ENCODE measurements around the gene SPOCK3. TPM values are rescaled to one million over a fixed set of nuclear protein-coding genes. Genes with fewer than 3 reads are reported as not detected.

Gene SPOCK3
- total and polyA plus RNA-seq, 2 of the 13 experiments (the other 11 are each of a cell fraction or from before 2014, with no cell fraction given), result not detected

- CTCF ChIA-PET (ENCODE audit: low intra/inter-chr PET ratio, low total read pairs), result no interaction called here
Measured at GRCh38 chr4:167222099-167222498, 12.2 kb downstream of the SPOCK3 start.

GRCh38 chr4:167221084-167221483 is 13.2 kb downstream of the SPOCK3 start:
- H3K36me3 ChIP-seq (replicated peaks in 1 of 2; ENCODE audit: control insufficient read depth in 1 of 2, insufficient read depth in 2 of 2, low read length in 2 of 2), result no peaks in the 10 kb centered on the region
- WGBS (ENCODE audit: low lambda C conversion rate), result 43% methylated on average over 4 of the region's 4 CpGs
- H3K27ac ChIP-seq (ENCODE audit: extremely low read length, insufficient read depth, low read length), result no peak overlapping the region
- no peak overlapping the region for H2AFZ ChIP-seq (ENCODE audit: low read length)
- no peak overlapping the region for H3K4me3 ChIP-seq (replicated peaks in 1 of 3; ENCODE audit: insufficient read depth in 1 of 3, low read depth in 2 of 3, low read length in 3 of 3)
- no peak overlapping the region for H3K4me2 ChIP-seq (ENCODE audit: low read depth, low read length)
- in situ Hi-C loops (cut with HindIII; ENCODE audit: extremely low pct_ligation_motif_present, low pct_unique_long_range_greater_than_20kb) (no loop called here), intact Hi-C loops (cut with micrococcal nuclease; ENCODE audit: unreplicated experiment) (no loop called here)
- no peaks in the 10 kb centered on the region for H3K9me3 ChIP-seq (ENCODE audit: low read length)
- no peak for DNase-seq (ENCODE audit: low spot score)
- no peak for ATAC-seq
- H3K9ac ChIP-seq (ENCODE audit: insufficient read depth, low read depth, low read length), result no peak overlapping the region
- no peaks in the 10 kb centered on the region for H4K20me1 ChIP-seq (ENCODE audit: insufficient read depth, low read length)
- no TSS peak for BruUV-seq (replicated peaks)
- CTCF ChIA-PET (ENCODE audit: low intra/inter-chr PET ratio, low total read pairs), result no interaction called here
- H3K79me2 ChIP-seq (ENCODE audit: insufficient read depth, low read length), result no peaks in the 10 kb centered on the region
- H3K27me3 ChIP-seq (ENCODE audit: control insufficient read depth in 1 of 2, insufficient read depth in 2 of 2, low read length in 2 of 2), result no peaks in the 10 kb centered on the region
- no peak for TF ChIP-seq ZBTB2 (CRISPR knock-in tag; IDR thresholded peaks at IDR 0.05; ENCODE audit: low read depth)
- no peak for TF ChIP-seq ZNF589 (CRISPR knock-in tag; conservative IDR thresholded peaks at IDR 0.05)
- TF ChIP-seq ZNF883 (CRISPR knock-in tag; IDR thresholded peaks at IDR 0.05; ENCODE audit: not compliant biosample characterization), result no peak
- no peak for TF ChIP-seq MEIS2 (CRISPR knock-in tag; IDR thresholded peaks at IDR 0.05)
- TF ChIP-seq GRHL1 (CRISPR knock-in tag; conservative IDR thresholded peaks at IDR 0.05), result no peak
- TF ChIP-seq ZNF605 (CRISPR knock-in tag; IDR thresholded peaks at IDR 0.05), result no peak
- TF ChIP-seq NR2F2 (IDR thresholded peaks at IDR 0.05; ENCODE audit: borderline replicate concordance, low read depth), result no peak
- no peak for FAIRE-seq
- no peaks in the 10 kb centered on the region for H3K4me1 ChIP-seq (ENCODE audit: insufficient read depth, low read length)
- POLR2A ChIA-PET, result no interaction called here

More at GRCh38 chr4:167222099-167222498, 12.2 kb downstream of the SPOCK3 start:
- no peak overlapping the region for H3K4me2 ChIP-seq (ENCODE audit: low read depth, low read length)
- no peak for FAIRE-seq
- H3K27me3 ChIP-seq (ENCODE audit: control insufficient read depth in 1 of 2, insufficient read depth in 2 of 2, low read length in 2 of 2), result no peaks in the 10 kb centered on the region
- in situ Hi-C loops (cut with HindIII; ENCODE audit: extremely low pct_ligation_motif_present, low pct_unique_long_range_greater_than_20kb), result no loop called here
- no peaks in the 10 kb centered on the region for H3K79me2 ChIP-seq (ENCODE audit: insufficient read depth, low read length)
- no peak overlapping the region for H3K27ac ChIP-seq (ENCODE audit: extremely low read length, insufficient read depth, low read length)
- H3K9ac ChIP-seq (ENCODE audit: insufficient read depth, low read depth, low read length), result no peak overlapping the region
- no peaks in the 10 kb centered on the region for H3K4me1 ChIP-seq (ENCODE audit: insufficient read depth, low read length)
- 15% methylated on average over 2 of the region's 2 CpGs for WGBS (ENCODE audit: low lambda C conversion rate)
- POLR2A ChIA-PET, result no interaction called here
- TF ChIP-seq YEATS2 (CRISPR knock-in tag; IDR thresholded peaks at IDR 0.05; ENCODE audit: borderline replicate concordance), result no peak
- no peak for TF ChIP-seq FOXM1 (CRISPR knock-in tag; IDR thresholded peaks at IDR 0.05)
- TF ChIP-seq ZNF552 (CRISPR knock-in tag; IDR thresholded peaks at IDR 0.05; ENCODE audit: borderline replicate concordance), result no peak
- TF ChIP-seq ETV5 (CRISPR knock-in tag; IDR thresholded peaks at IDR 0.05; ENCODE audit: borderline replicate concordance), result no peak
- TF ChIP-seq TAF1 (CRISPR knock-in tag; IDR thresholded peaks at IDR 0.05), result no peak
- H3K36me3 ChIP-seq (replicated peaks in 1 of 2; ENCODE audit: control insufficient read depth in 1 of 2, insufficient read depth in 2 of 2, low read length in 2 of 2), result no peaks in the 10 kb centered on the region
- BruUV-seq (replicated peaks), result no TSS peak
- intact Hi-C loops (cut with micrococcal nuclease; ENCODE audit: unreplicated experiment), result no loop called here
- no peak overlapping the region for H3K4me3 ChIP-seq (replicated peaks in 1 of 3; ENCODE audit: insufficient read depth in 1 of 3, low read depth in 2 of 3, low read length in 3 of 3)
- ATAC-seq, result no peak
- DNase-seq (ENCODE audit: low spot score), result no peak
- no peaks in the 10 kb centered on the region for H4K20me1 ChIP-seq (ENCODE audit: insufficient read depth, low read length)
- no peaks in the 10 kb centered on the region for H3K9me3 ChIP-seq (ENCODE audit: low read length)
- H2AFZ ChIP-seq (ENCODE audit: low read length), result no peak overlapping the region
